GM18511 (cell line): Measurements from ENCODE around the gene ACVRL1.

ENCODE experiments used
- ATAC-seq: cut with Tn5 transposase; IDR thresholded peaks from one replicate; pipeline ENCODE4 v1.9.1; 2021; ENCODE audit warnings: mild to moderate bottlenecking, moderate library complexity; ENCODE audit not compliant: unreplicated experiment

The ACVRL1 gene

GRCh38 chr12:51938726-51939125 lies 31.4 kb downstream of the ACVRL1 start:
- no peak for ATAC-seq

GRCh38 chr12:51941011-51941581 lies 33.8 kb downstream of the ACVRL1 start:
- ATAC-seq, result no peak

DNA sequence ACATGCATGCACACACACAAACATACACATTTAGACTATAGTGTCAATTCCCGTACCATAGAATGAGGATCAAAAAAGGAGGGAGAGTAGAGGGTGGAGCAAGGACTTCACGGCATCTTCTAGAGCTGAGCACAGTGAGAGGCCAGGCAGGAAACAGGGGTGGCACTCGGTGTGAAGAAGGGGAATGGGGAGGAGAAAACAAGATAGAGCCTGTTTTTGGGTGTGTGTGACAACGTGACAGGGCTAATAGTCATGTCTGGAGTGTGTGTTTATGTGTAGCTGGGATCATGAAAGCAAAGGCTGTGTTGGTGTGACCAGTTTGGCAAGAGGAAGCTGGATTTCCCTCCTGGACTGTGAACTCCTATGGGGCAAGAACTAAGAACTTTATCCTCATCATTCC lies 34.3 kb downstream of the ACVRL1 start:
- no peak for ATAC-seq

- no peak for ATAC-seq
These were observed 34.8 kb downstream of the ACVRL1 start for GRCh38 chr12:51942056-51942455.

- ATAC-seq, result no peak
These were observed 35.2 kb downstream of the ACVRL1 start for GRCh38 chr12:51942501-51943000.

DNA sequence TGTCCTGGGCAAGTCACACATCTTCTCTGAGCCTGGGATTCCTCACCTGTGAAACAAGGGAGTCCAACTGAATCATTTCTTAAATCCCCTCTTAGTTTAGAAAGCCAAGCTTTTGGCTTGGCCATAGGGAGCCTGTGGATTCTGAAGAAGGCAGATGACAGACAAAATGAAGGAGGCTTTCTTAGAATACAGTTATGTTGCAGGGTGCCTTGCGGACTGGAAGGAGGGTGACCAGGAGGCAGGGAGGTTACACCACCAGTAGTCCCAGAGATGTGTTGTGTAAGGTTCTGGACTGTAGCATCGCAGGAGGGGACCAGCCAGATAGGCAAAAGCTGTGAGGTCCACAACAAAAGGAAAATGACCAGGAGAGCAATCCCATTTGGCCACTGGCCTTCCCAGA lies 36.0 kb downstream of the ACVRL1 start:
- ATAC-seq, result no peak

- no peak for ATAC-seq
These were observed 37.4 kb downstream of the ACVRL1 start for GRCh38 chr12:51944608-51945233.

DNA sequence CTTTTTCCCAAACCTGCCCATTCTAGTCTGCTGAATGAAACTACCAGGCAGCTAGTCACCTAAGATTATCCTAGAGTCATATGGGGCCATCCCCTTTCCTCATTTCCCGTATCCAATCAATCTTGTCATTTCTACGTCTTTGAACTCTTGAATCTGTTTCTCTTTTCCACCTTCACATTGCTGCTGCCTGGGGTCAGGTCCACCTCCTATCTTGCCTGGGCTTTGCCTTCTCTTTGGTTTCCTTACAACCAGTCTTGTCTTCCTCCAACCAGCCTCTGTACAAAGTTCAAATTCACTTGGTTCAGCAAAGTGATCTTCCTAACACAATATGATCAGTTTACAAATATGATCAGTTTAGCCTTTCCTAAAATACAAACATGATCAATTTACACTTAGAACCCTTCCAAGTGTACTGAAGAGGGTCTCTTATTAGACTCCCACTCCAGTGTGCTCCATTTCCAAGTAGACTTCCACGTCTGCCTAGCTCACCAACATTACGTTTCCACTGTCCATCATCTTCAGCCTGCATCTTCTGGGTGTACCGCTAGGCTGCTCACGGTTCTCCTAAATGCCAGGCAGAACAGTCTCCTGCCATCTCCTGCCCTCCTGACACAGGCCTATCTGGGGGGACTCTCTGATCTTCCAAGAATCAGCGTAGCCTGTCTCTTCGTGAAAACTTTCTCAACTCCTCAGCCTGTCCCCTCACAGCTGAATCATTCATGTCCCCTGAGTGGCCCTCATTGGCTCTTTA lies 40.1 kb downstream of the ACVRL1 start:
- no peak for ATAC-seq

DNA sequence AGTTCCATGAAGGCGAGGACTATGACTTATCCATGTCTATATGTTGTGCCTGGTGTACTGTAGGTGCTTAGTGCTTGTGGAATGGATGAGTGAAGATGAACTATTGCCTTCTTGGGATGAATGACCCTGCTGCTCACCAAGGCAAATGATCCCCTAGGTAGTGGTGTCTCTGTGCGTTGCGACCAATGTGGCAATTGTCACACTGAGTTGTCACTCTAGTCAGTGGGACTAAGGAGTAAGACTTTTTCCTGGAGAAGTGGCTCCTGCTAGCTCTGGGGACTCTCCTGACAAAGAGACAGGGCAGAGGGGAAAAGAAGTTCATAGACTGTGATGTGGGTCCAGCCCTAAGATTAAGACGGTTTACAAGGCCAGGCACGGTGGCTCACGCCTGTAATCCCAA lies 40.8 kb downstream of the ACVRL1 start:
- ATAC-seq, result no peak

- no peak for ATAC-seq
These were observed 42.2 kb downstream of the ACVRL1 start for GRCh38 chr12:51949342-51950030.

- ATAC-seq, result no peak
These were observed 43.4 kb downstream of the ACVRL1 start for GRCh38 chr12:51950682-51951198.

GRCh38 chr12:51951199-51951842 lies 44.0 kb downstream of the ACVRL1 start, which contains the start of gene ACVR1B:
Gene ACVR1B (plus strand): TSS chr12:51951699. CDS start chr12:51951744, 45 bp downstream.
- peak; percentile 92 for ATAC-seq

GRCh38 chr12:51951843-51952722 lies 44.8 kb downstream of the ACVRL1 start:
- peak; percentile 21 for ATAC-seq

- ATAC-seq, result no peak
These were observed 45.8 kb downstream of the ACVRL1 start for GRCh38 chr12:51953089-51953488.

GRCh38 chr12:51953864-51954263 lies 46.6 kb downstream of the ACVRL1 start:
- ATAC-seq, result no peak

GRCh38 chr12:51954561-51955361 lies 47.5 kb downstream of the ACVRL1 start:
- ATAC-seq, result no peak

DNA sequence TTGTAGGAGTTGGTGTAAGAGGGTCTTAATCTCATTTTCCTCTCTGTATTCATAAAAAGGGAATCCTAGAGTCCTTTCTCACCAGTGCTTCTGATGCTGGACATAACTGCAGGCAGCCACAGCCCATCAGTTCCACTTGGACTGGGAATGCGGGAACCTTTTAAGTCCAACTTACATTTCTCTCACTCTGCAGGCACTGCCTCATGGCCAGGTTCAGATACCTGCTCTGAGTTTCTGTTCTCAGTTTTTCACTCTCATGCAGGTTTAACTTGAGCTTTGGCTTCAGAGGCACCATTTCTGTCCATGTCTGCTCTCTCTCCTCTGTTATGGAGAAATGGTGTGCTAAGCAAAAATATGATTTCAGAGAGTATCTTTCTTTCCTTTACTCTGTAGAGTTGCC lies 48.4 kb downstream of the ACVRL1 start:
- ATAC-seq, result no peak

DNA sequence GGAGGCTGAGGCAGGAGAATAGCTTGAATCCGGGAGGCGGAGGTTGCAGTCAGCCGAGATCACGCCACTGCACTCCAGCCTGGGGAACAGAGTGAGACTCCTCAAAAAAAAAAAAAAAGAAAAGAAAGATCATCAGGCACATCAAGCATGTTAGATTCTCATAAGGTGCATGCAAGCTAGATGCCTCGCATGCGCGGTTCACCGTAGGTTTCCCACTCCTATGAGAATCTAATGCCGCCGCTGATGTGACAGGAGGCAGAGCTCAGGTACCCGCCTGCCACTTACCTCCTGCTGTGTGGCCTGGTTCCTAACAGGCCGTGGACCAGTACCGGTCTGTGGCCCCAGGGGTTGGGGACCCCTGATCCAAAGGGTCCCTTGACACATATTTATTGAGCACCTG lies 51.2 kb downstream of the ACVRL1 start:
- no peak for ATAC-seq

GRCh38 chr12:51959211-51959610 lies 51.9 kb downstream of the ACVRL1 start:
- ATAC-seq, result no peak
